GM23338 (cell line): ENCODE measurements around the gene BMX. TPM values are rescaled to one million over a fixed set of nuclear protein-coding genes. Genes with fewer than 3 reads are reported as not detected.

Experiments
- ATAC-seq: fragments of 200-7000 bp; cut with Tn5 transposase; 3 replicates; pipeline ENCODE4 v1.9.1; 2020
- DNase-seq: peaks from one replicate; pipeline ENCODE4 v3.0.0-alpha.2; 2015; ENCODE audit warnings: low spot score
- H2AFZ ChIP-seq: fragments of 200-600 bp; sonication (generic); 2 replicates; pipeline ENCODE4 v1.8.0; 2016; ENCODE audit warnings: antibody characterized with exemption, mild to moderate bottlenecking, moderate library complexity
- H3F3A ChIP-seq: fragments of 200-600 bp; sonication (generic); replicated peaks from 2 replicates; pipeline ENCODE4 v1.8.0; 2017; ENCODE audit warnings: antibody characterized with exemption, mixed run types, low read depth
- H3K27ac ChIP-seq: fragments of 200-600 bp; sonication (generic); 2 replicates; pipeline ENCODE4 v1.6.1; 2016; ENCODE audit warnings: low read depth
- H3K27me3 ChIP-seq: fragments of 200-600 bp; sonication (generic); 2 replicates; pipeline ENCODE4 v1.8.0; 2016; ENCODE audit warnings: mild to moderate bottlenecking, mixed run types, moderate library complexity; ENCODE audit not compliant: insufficient read depth
- H3K36me3 ChIP-seq: fragments of 200-600 bp; sonication (generic); 2 replicates; pipeline ENCODE4 v1.8.0; 2016; ENCODE audit warnings: mild to moderate bottlenecking; ENCODE audit not compliant: insufficient read depth
- H3K4me1 ChIP-seq: fragments of 200-600 bp; sonication (generic); 2 replicates; pipeline ENCODE4 v1.8.0; 2016; ENCODE audit warnings: mild to moderate bottlenecking, moderate library complexity; ENCODE audit not compliant: insufficient read depth
- H3K4me2 ChIP-seq: fragments of 200-600 bp; sonication (generic); 2 replicates; pipeline ENCODE4 v1.7.1; 2017; ENCODE audit warnings: mixed run types
- H3K4me3 ChIP-seq: fragments of 200-600 bp; sonication (generic); 2 replicates; pipeline ENCODE4 v1.6.1; 2016; ENCODE audit warnings: mixed run types
- H3K79me2 ChIP-seq: fragments of 200-600 bp; sonication (generic); replicated peaks from 2 replicates; pipeline ENCODE4 v1.8.0; 2017; ENCODE audit warnings: mild to moderate bottlenecking; ENCODE audit not compliant: insufficient read depth
- H3K9me2 ChIP-seq: fragments of 200-600 bp; sonication (generic); 2 replicates; pipeline ENCODE4 v1.8.0; 2017; ENCODE audit not compliant: insufficient read depth
- H4K20me1 ChIP-seq: fragments of 200-600 bp; sonication (generic); replicated peaks from 2 replicates; pipeline ENCODE4 v1.8.0; 2017; ENCODE audit warnings: mild to moderate bottlenecking; ENCODE audit not compliant: insufficient read depth
- H3K27ac Mint-ChIP-seq: 2 replicates; pipeline ENCODE4 v1.8.0; 2020; ENCODE audit warnings: inconsistent platforms, mild to moderate bottlenecking, moderate library complexity, mixed read lengths
- H3K27me3 Mint-ChIP-seq: 3 replicates; pipeline ENCODE4 v1.8.0; 2022; ENCODE audit warnings: low read depth, mild to moderate bottlenecking, moderate library complexity, mixed read lengths, inconsistent platforms; ENCODE audit not compliant: insufficient read depth, poor library complexity
- H3K36me3 Mint-ChIP-seq: 3 replicates; pipeline ENCODE4 v1.8.0; 2021; ENCODE audit warnings: low read depth, mild to moderate bottlenecking, inconsistent platforms, moderate library complexity, mixed read lengths
- H3K4me1 Mint-ChIP-seq: 3 replicates; pipeline ENCODE4 v1.8.0; 2020; ENCODE audit warnings: mild to moderate bottlenecking, inconsistent platforms, mixed read lengths
- H3K4me3 Mint-ChIP-seq: 3 replicates; pipeline ENCODE4 v1.8.0; 2021; ENCODE audit warnings: moderate library complexity, mild to moderate bottlenecking, inconsistent platforms, mixed read lengths
- H3K9me3 Mint-ChIP-seq: 3 replicates; pipeline ENCODE4 v1.8.0; 2020; ENCODE audit warnings: moderate library complexity, mild to moderate bottlenecking, inconsistent platforms, mixed read lengths
- CREB1 ChIP-seq: fragments of 250-450 bp; sonication (Bioruptor Pico); IDR thresholded peaks from 2 replicates; pipeline ENCODE4 v1.5.0; 2020; ENCODE audit warnings: low read depth, mild to moderate bottlenecking, moderate library complexity
- CTCF ChIP-seq, 2 experiments: fragments of 200-600 bp in 1 of 2; sonication (generic) in 1 of 2; conservative IDR thresholded peaks; 2 replicates each; pipeline versions ENCODE4 v1.5.1 to v1.6.1; 2016 to 2017; ENCODE audit warnings: antibody characterized with exemption in 2 of 2, low read depth in 2 of 2, mild to moderate bottlenecking in 2 of 2, moderate library complexity in 1 of 2
- ETS1 ChIP-seq: IDR thresholded peaks from 2 replicates; pipeline ENCODE4 v1.6.1; 2016; ENCODE audit warnings: antibody characterized with exemption
- EZH2 ChIP-seq: fragments of 200-600 bp; sonication (generic); IDR thresholded peaks from one replicate; pipeline ENCODE4 v1.8.0; 2017; ENCODE audit warnings: antibody characterized with exemption, mild to moderate bottlenecking, low read depth; ENCODE audit not compliant: unreplicated experiment
- EZH2phosphoT487 ChIP-seq: fragments of 200-600 bp; sonication (generic); IDR thresholded peaks from one replicate; pipeline ENCODE4 v1.8.1; 2018; ENCODE audit warnings: antibody characterized with exemption; ENCODE audit not compliant: unreplicated experiment
- JUNB ChIP-seq: IDR thresholded peaks from one replicate; pipeline ENCODE4 v1.6.1; 2016; ENCODE audit warnings: antibody characterized with exemption; ENCODE audit not compliant: unreplicated experiment
- NANOG ChIP-seq: IDR thresholded peaks from 2 replicates; pipeline ENCODE4 v1.6.1; 2016; ENCODE audit warnings: antibody characterized with exemption, borderline replicate concordance
- POLR2AphosphoS5 ChIP-seq: IDR thresholded peaks from 2 replicates; pipeline ENCODE4 v1.6.1; 2016; ENCODE audit warnings: antibody characterized with exemption, low read depth
- STAT1 ChIP-seq: IDR thresholded peaks from one replicate; pipeline ENCODE4 v1.6.1; 2016; ENCODE audit warnings: antibody characterized with exemption; ENCODE audit not compliant: unreplicated experiment
- ZNF114 ChIP-seq: fragments of 250-450 bp; sonication (Bioruptor Pico); IDR thresholded peaks from 2 replicates; pipeline ENCODE4 v1.5.0; 2020; ENCODE audit warnings: mild to moderate bottlenecking, moderate library complexity
- ZNF331 ChIP-seq: fragments of 250-450 bp; sonication (Bioruptor Pico); IDR thresholded peaks from 2 replicates; pipeline ENCODE4 v1.5.0; 2020; ENCODE audit warnings: low read depth, mild to moderate bottlenecking, moderate library complexity
- ZNF462 ChIP-seq: fragments of 250-450 bp; sonication (Bioruptor Pico); IDR thresholded peaks from 2 replicates; pipeline ENCODE4 v1.5.0; 2020; ENCODE audit warnings: mild to moderate bottlenecking, moderate library complexity
- polyA plus RNA-seq: library from polyadenylated mRNA; unstranded; fragments of >200 nt; fragmentation: Nextera tagmentation; extraction: Ambion mirVana; gene quantifications from 2 replicates; pipeline ENCODE4 v1.2.1, GENCODE V29; 2016
- total RNA-seq: library from RNA; depleted of rRNA; stranded (reverse); fragments of >200 nt; shearing (Covaris generic); gene quantifications from 2 replicates; pipeline ENCODE4 v1.2.3, GENCODE V29; 2014

BMX gene
- total and polyA plus RNA-seq, 2 experiments from 2014 or later: not detected

- Mint-ChIP-seq H3K27me3 (peaks cover 4% of the 10 kb centered on the region), H3K9me3 (no peaks in the 10 kb centered on the region), H3K4me1 (peaks cover 3% of the 10 kb centered on the region; the same call in 2 of the 3 replicates), H3K4me3 (no peak overlapping the region), H3K27ac (no peak overlapping the region), H3K36me3 (no peaks in the 10 kb centered on the region)
- H3K9me2 ChIP-seq: no peaks in the 10 kb centered on the region
- no peak overlapping the region for H3K4me3 ChIP-seq
- TF ChIP-seq ZNF331: no peak
- TF ChIP-seq ETS1: no peak
- no peak for TF ChIP-seq ZNF114 (CRISPR knock-in tag)
- no peak for TF ChIP-seq STAT1
- no peak for TF ChIP-seq NANOG
- TF ChIP-seq EZH2: no peak
- TF ChIP-seq CTCF (conservative IDR thresholded peaks at IDR 0.05; ENCODE audit: low read depth in 2 of 2): no peak
- no peak for TF ChIP-seq JUNB
- no peak for TF ChIP-seq EZH2phosphoT487
- TF ChIP-seq CREB1 (CRISPR knock-in tag): no peak
- ATAC-seq (no peak), DNase-seq (no peak)
- H3K27me3 ChIP-seq: no peaks in the 10 kb centered on the region
- no peaks in the 10 kb centered on the region for H3K36me3 ChIP-seq
- H3K27ac ChIP-seq: no peak overlapping the region
- H3K4me1 ChIP-seq: no peaks in the 10 kb centered on the region
- H2AFZ ChIP-seq: no peak overlapping the region
- no peaks in the 10 kb centered on the region for H3F3A ChIP-seq
- H3K4me2 ChIP-seq: no peak overlapping the region
- no peaks in the 10 kb centered on the region for H4K20me1 ChIP-seq
- H3K79me2 ChIP-seq: no peaks in the 10 kb centered on the region
Measured at GRCh38 chrX:15602761-15603160, 102.2 kb downstream of the BMX start.

GRCh38 chrX:15605226-15605625 is 104.6 kb downstream of the BMX start:
- Mint-ChIP-seq H3K4me3 (no peak overlapping the region), H3K9me3 (no peaks in the 10 kb centered on the region), H3K4me1 (peaks cover 3% of the 10 kb centered on the region; the same call in 2 of the 3 replicates), H3K27ac (no peak overlapping the region), H3K36me3 (no peaks in the 10 kb centered on the region), H3K27me3 (peaks cover 4% of the 10 kb centered on the region)
- Histone ChIP-seq H2AFZ (no peak overlapping the region), H3K4me3 (no peak overlapping the region), H3K9me2 (no peaks in the 10 kb centered on the region), H3K27ac (no peak overlapping the region), H3F3A (no peaks in the 10 kb centered on the region), H3K4me1 (no peaks in the 10 kb centered on the region), H3K36me3 (no peaks in the 10 kb centered on the region), H3K79me2 (no peaks in the 10 kb centered on the region), H3K27me3 (no peaks in the 10 kb centered on the region), H4K20me1 (no peaks in the 10 kb centered on the region), H3K4me2 (no peak overlapping the region)
- DNase-seq (no peak), ATAC-seq (no peak)
- TF ChIP-seq POLR2AphosphoS5 (no peak), ZNF462 (CRISPR knock-in tag) (no peak), STAT1 (no peak), CTCF (conservative IDR thresholded peaks at IDR 0.05; ENCODE audit: low read depth in 2 of 2) (no peak), NANOG (no peak)
